HepG2 (cell line): Measurements from ENCODE around the gene MAP3K2. TPM values are rescaled to one million over a fixed set of nuclear protein-coding genes. Genes with fewer than 3 reads are reported as not detected.

Source experiments
- ATF7 ChIP-seq, 2 experiments: fragments of 450-650 bp in 1 of 2; sonication (generic) in 1 of 2; formaldehyde crosslinking in 1 of 2; IDR thresholded peaks; 2 replicates each; pipeline versions ENCODE4 v1.4.0 to v1.6.1; 2016 to 2020; ENCODE audit warnings: antibody characterized with exemption in 1 of 2, mild to moderate bottlenecking in 1 of 2, missing genetic modification reagents in 1 of 2
- DBP ChIP-seq: sonication (generic); formaldehyde crosslinking; IDR thresholded peaks from 2 replicates; pipeline ENCODE4 v1.4.0; 2020; ENCODE audit warnings: missing genetic modification reagents; ENCODE audit errors: not compliant biosample characterization
- DRAP1 ChIP-seq: IDR thresholded peaks from 2 replicates; pipeline ENCODE4 v1.6.1; 2016; ENCODE audit warnings: missing genetic modification reagents, missing compliant biosample characterization
- GRHL1 ChIP-seq: sonication (generic); formaldehyde crosslinking; conservative IDR thresholded peaks from 2 replicates; pipeline ENCODE4 v1.8.0; 2022; ENCODE audit warnings: missing genetic modification reagents
- HMG20B ChIP-seq: conservative IDR thresholded peaks from 2 replicates; pipeline ENCODE4 v1.6.1; 2016; ENCODE audit warnings: missing genetic modification reagents, missing compliant biosample characterization
- HNRNPK ChIP-seq: fragments of 200-400 bp; formaldehyde crosslinking; IDR thresholded peaks from 2 replicates; pipeline ENCODE4 v1.6.1; 2018; ENCODE audit warnings: low read length, low read depth, moderate library complexity, mild to moderate bottlenecking; ENCODE audit not compliant: poor library complexity, severe bottlenecking
- KAT7 ChIP-seq: IDR thresholded peaks from 2 replicates; pipeline ENCODE4 v1.6.1; 2018; ENCODE audit warnings: borderline replicate concordance, missing compliant biosample characterization
- KMT2B ChIP-seq: IDR thresholded peaks from 2 replicates; pipeline ENCODE4 v1.6.1; 2016; ENCODE audit warnings: missing genetic modification reagents, missing compliant biosample characterization
- MXD1 ChIP-seq: sonication (generic); formaldehyde crosslinking; IDR thresholded peaks from 2 replicates; pipeline ENCODE4 v1.4.0; 2020; ENCODE audit warnings: mild to moderate bottlenecking, missing genetic modification reagents
- PATZ1 ChIP-seq: sonication (generic); formaldehyde crosslinking; IDR thresholded peaks from 2 replicates; pipeline ENCODE4 v1.4.0; 2020; ENCODE audit warnings: missing genetic modification reagents
- REL ChIP-seq: sonication (generic); formaldehyde crosslinking; conservative IDR thresholded peaks from 2 replicates; pipeline ENCODE4 v1.8.0; 2022; ENCODE audit warnings: mild to moderate bottlenecking, missing genetic modification reagents, moderate library complexity
- ZFP1 ChIP-seq: IDR thresholded peaks from 2 replicates; pipeline ENCODE4 v1.6.1; 2016
- ZNF264 ChIP-seq: sonication (generic); formaldehyde crosslinking; IDR thresholded peaks from 2 replicates; pipeline ENCODE4 v1.4.0; 2020; ENCODE audit warnings: missing genetic modification reagents
- ZNF431 ChIP-seq: sonication (generic); formaldehyde crosslinking; IDR thresholded peaks from 2 replicates; pipeline ENCODE4 v1.9.0; 2022; ENCODE audit warnings: missing genetic modification reagents, low read depth, mild to moderate bottlenecking, borderline replicate concordance
- ZNF615 ChIP-seq: sonication (generic); formaldehyde crosslinking; IDR thresholded peaks from 2 replicates; pipeline ENCODE4 v1.5.0; 2020; ENCODE audit warnings: mild to moderate bottlenecking, missing genetic modification reagents, borderline replicate concordance
- ZXDC ChIP-seq: sonication (generic); formaldehyde crosslinking; IDR thresholded peaks from 2 replicates; pipeline ENCODE4 v1.5.0; 2020; ENCODE audit warnings: mild to moderate bottlenecking, missing genetic modification reagents
- polyA plus RNA-seq, 8 experiments: library from polyadenylated mRNA; depleted of rRNA in 3 of 8; stranded (reverse) in 7 of 8; unstranded in 1 of 8; fragments of >200 nt; fragmentation: Illumina TruSeq in 4 of 8; extraction: Trizol in 4 of 8; gene quantifications; 2 replicates each; pipeline versions ENCODE4 v1.2.1 to v1.2.3, GENCODE V29; 2011 to 2016; ENCODE audit warnings: low read depth in 4 of 8, missing spikeins in 1 of 8, mixed read lengths in 1 of 8; ENCODE audit not compliant: insufficient read depth in 1 of 8
- total RNA-seq, 5 experiments: library from RNA; depleted of rRNA; stranded (reverse); fragments of >200 nt; fragmentation: Illumina TruSeq; extraction: Trizol; gene quantifications; 2 replicates each; pipeline ENCODE4 v1.2.3, GENCODE V29; 2016; ENCODE audit warnings: low read depth in 1 of 5

Gene MAP3K2
- total and polyA plus RNA-seq, 2 of the 13 experiments (the other 11 are each of a cell fraction or from before 2014, with no cell fraction given), result 12.2 to 37.2 TPM

- TF ChIP-seq ZNF615 (CRISPR knock-in tag) (no peak), ZXDC (CRISPR knock-in tag) (peak; percentile 82), ZFP1 (CRISPR knock-in tag) (peak; percentile 52; the same call in 1 of the 2 replicates), DRAP1 (peak; percentile 92), PATZ1 (CRISPR knock-in tag) (peak; percentile 61), ZNF431 (CRISPR knock-in tag) (0 out of 2 replicates have a peak, but pooled peaks have one; percentile 44), REL (CRISPR knock-in tag) (peak; percentile 84), KMT2B (CRISPR knock-in tag) (peak; percentile 99), KAT7 (peak; percentile 100), GRHL1 (no peak), DBP (peak; percentile 32), HNRNPK (no peak), HMG20B (CRISPR knock-in tag) (peak; percentile 15; the same call in 1 of the 2 replicates), ATF7 (IDR thresholded peaks at IDR 0.05) (no peak), ATF7 (CRISPR knock-in tag; IDR thresholded peaks at IDR 0.05) (no peak; the same call in 1 of the 2 replicates), MXD1 (CRISPR knock-in tag) (peak; percentile 96), ZNF264 (CRISPR knock-in tag) (peak; percentile 62)
Measured at GRCh38 chr2:127293748-127294562, 93.8 kb downstream of the MAP3K2 start, which contains the start of gene ERCC3 (continued).
